ENCODE results near the gene SMG5. TPM values are rescaled to one million over a fixed set of nuclear protein-coding genes. Genes with fewer than 3 reads are reported as not detected.

The SMG5 gene
- total and polyA plus RNA-seq, 7 donors = 46.8 to 90.7 (median 72.4) TPM

- WGBS, 3 donors = 91 to 96% (median 94%) methylated on average over 10 to 12 of the region's 12 CpGs
Observed at GRCh38 chr1:156236164-156236563, 46.5 kb downstream of the SMG5 start.

DNA sequence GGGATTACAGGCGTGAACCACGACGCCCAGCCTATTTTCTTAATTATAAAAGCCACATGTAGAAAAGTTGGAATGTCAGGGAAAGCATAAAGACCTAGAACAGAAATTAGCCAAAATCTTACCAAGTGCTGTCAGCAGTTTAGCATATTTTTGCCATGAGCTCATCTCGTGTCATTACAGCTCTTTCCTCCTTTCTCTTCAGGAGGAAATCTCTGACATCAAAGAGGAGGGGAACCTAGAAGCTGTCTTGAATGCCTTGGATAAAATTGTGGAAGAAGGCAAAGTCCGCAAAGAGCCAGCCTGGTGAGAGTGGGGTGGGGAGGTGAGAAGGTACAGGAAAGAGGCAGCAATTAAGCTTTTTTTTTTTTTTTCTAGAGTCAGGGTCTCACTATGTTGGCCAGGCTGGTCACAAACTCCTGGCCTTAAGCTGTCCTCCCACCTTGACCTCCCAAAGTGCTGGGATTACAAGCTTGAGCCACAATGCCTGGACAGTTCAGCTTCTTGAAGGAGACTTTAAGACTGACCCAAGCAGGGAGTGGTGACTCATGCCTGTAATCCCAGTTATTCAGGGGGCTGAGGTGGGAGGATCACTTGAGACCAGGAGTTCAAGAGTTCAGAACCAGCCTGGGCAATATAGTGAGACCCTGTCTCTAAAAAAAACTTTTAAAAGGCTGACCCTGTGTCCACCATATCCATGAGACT lies 49.0 kb downstream of the SMG5 start:
- ATAC-seq (no peak), DNase-seq (peak in 1 of 2 donors; percentile 15)
- no peak for TF ChIP-seq CTCF (IDR thresholded peaks at IDR 0.05)
- Histone ChIP-seq H3K36me3 (ENCODE audit: insufficient read depth in 1 of 2, low read depth in 1 of 2) (peaks cover 11 to 68% of the 10 kb centered on the region in 2 donors), H3K4me1 (no peaks in the 10 kb centered on the region), H3K27ac (no peak overlapping the region), H3K27me3 (ENCODE audit: insufficient read depth in 3 of 3, low read length in 2 of 3) (no peaks in the 10 kb centered on the region), H3K9me3 (no peaks in the 10 kb centered on the region), H3K4me3 (no peak overlapping the region)
- 81 to 83% (median 81%) methylated on average over 5 of the region's 5 CpGs for WGBS, 3 donors
- intact Hi-C loops (cut with DNase I) = no loop called here

More at GRCh38 chr1:156236164-156236563, 46.5 kb downstream of the SMG5 start:
- H3K9me3 ChIP-seq = no peaks in the 10 kb centered on the region
- H3K36me3 ChIP-seq (ENCODE audit: insufficient read depth in 1 of 2, low read depth in 1 of 2) = peaks cover 11 to 83% of the 10 kb centered on the region in 2 donors
- H3K27me3 ChIP-seq (ENCODE audit: insufficient read depth in 3 of 3, low read length in 2 of 3) = no peaks in the 10 kb centered on the region
- intact Hi-C loops (cut with DNase I) = no loop called here
- H3K4me1 ChIP-seq = no peaks in the 10 kb centered on the region
- ATAC-seq (no peak), DNase-seq (peak in 1 of 2 donors; percentile 35)
- no peak overlapping the region for H3K27ac ChIP-seq
- no peak for TF ChIP-seq CTCF (IDR thresholded peaks at IDR 0.05)
- no peak overlapping the region for H3K4me3 ChIP-seq

- 74 to 89% (median 78%) methylated on average over 12 of the region's 12 CpGs for WGBS, 3 donors
- peak in 1 of 2 donors; percentile 36 for DNase-seq
- no peaks in the 10 kb centered on the region for H3K27me3 ChIP-seq (ENCODE audit: insufficient read depth in 3 of 3, low read length in 2 of 3)
- no peak for TF ChIP-seq CTCF (IDR thresholded peaks at IDR 0.05)
- H3K27ac ChIP-seq = no peak overlapping the region
- intact Hi-C loops (cut with DNase I) = no loop called here
- H3K9me3 ChIP-seq = no peaks in the 10 kb centered on the region
- H3K4me3 ChIP-seq = no peak overlapping the region
- H3K4me1 ChIP-seq = no peaks in the 10 kb centered on the region
- peak; percentile 26 to 62 (median 34) for ATAC-seq
- H3K36me3 ChIP-seq (ENCODE audit: insufficient read depth in 1 of 2, low read depth in 1 of 2) = peaks cover 5 to 68% of the 10 kb centered on the region in 2 donors
Observed at GRCh38 chr1:156232201-156232894, 50.3 kb downstream of the SMG5 start.

DNA sequence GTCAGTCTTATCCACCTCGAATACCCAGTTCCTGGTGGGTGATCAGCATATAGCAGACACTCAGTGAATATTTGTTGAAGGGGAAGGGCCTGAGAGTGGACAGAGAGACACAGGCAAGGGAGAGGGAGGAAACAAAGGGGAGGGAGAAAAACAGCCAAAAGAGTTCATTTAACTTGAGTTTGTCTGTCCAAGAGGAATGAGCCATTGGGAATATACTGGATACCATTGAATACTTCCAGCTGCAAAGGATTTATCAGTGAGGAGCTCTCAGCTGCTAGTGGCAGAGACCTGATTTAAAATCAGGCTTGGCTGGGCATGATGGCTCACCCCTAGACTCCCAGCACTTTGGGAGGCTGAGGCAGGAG lies 52.2 kb downstream of the SMG5 start:
- ATAC-seq = no peak
- Histone ChIP-seq H3K9me3 (no peaks in the 10 kb centered on the region), H3K4me3 (no peak overlapping the region), H3K4me1 (peaks cover 5% of the 10 kb centered on the region), H3K27me3 (ENCODE audit: insufficient read depth in 3 of 3, low read length in 2 of 3) (no peaks in the 10 kb centered on the region), H3K27ac (no peak overlapping the region), H3K36me3 (ENCODE audit: insufficient read depth in 1 of 2, low read depth in 1 of 2) (peaks cover 5 to 65% of the 10 kb centered on the region in 2 donors)
- no peak for DNase-seq
- TF ChIP-seq CTCF (IDR thresholded peaks at IDR 0.05) = no peak
- intact Hi-C loops (cut with DNase I) = no loop called here
- WGBS, 3 donors = 80 to 96% (median 82%) methylated on average over 1 of the region's 1 CpG

All from psoas muscle (tissue), 8 donors.